ENCODE results near the gene KIF26A. TPM values are rescaled to one million over a fixed set of nuclear protein-coding genes. Genes with fewer than 3 reads are reported as not detected.

KIF26A gene
- total RNA-seq, 1 donor from 2014 or later, result 20.0 TPM

DNA sequence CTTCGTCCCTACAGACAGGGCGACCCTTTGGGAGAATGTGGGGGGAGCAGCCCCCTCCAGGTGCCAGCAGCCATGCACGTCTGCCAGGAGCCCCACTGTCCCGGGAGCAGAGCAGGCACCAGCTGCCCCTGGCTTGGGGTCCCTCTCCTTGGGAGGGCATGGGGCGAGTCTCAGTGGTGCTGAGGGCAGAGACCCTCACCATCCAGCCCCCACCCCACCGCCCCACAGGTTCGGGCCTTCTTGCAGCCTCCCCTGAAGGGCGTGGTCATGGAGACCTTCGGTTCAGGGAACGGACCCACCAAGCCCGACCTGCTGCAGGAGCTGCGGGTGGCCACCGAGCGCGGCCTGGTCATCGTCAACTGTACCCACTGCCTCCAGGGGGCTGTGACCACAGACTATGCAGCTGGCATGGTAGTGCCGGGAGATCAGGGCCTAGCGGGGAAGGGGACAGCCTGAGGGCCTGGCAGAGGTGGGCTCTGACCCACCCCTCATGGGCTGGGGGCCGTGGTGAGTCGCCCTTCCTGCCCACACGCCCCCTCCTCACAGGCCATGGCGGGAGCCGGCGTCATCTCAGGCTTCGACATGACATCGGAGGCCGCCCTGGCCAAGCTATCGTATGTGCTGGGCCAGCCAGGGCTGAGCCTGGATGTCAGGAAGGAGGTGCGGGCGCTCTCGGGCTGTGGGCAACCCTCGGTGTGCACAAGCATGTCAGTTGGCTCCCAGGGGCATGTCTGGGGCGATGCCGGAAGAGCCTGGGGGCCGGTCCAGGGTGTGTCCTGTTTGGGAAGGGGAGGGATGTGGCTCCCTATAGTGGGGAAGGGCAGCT lies 34.1 kb upstream of the KIF26A start:
- peak in 1 of 2 experiments; percentile 13 for DNase-seq (ENCODE audit: low spot score in 2 of 2, unreplicated experiment in 2 of 2)
- Mint-ChIP-seq H3K36me3 (no peaks in the 10 kb centered on the region), H3K4me3 (no peak overlapping the region), H3K4me1 (peaks cover 15% of the 10 kb centered on the region), H3K27me3 (ENCODE audit: low read depth) (peaks cover 2% of the 10 kb centered on the region), H3K9me3 (no peaks in the 10 kb centered on the region), H3K27ac (no peak overlapping the region)
- TF ChIP-seq, protein P1, sequence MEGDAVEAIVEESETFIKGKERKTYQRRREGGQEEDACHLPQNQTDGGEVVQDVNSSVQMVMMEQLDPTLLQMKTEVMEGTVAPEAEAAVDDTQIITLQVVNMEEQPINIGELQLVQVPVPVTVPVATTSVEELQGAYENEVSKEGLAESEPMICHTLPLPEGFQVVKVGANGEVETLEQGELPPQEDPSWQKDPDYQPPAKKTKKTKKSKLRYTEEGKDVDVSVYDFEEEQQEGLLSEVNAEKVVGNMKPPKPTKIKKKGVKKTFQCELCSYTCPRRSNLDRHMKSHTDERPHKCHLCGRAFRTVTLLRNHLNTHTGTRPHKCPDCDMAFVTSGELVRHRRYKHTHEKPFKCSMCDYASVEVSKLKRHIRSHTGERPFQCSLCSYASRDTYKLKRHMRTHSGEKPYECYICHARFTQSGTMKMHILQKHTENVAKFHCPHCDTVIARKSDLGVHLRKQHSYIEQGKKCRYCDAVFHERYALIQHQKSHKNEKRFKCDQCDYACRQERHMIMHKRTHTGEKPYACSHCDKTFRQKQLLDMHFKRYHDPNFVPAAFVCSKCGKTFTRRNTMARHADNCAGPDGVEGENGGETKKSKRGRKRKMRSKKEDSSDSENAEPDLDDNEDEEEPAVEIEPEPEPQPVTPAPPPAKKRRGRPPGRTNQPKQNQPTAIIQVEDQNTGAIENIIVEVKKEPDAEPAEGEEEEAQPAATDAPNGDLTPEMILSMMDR (IDR thresholded peaks at IDR 0.05; ENCODE audit: unreplicated experiment), result no peak

DNA sequence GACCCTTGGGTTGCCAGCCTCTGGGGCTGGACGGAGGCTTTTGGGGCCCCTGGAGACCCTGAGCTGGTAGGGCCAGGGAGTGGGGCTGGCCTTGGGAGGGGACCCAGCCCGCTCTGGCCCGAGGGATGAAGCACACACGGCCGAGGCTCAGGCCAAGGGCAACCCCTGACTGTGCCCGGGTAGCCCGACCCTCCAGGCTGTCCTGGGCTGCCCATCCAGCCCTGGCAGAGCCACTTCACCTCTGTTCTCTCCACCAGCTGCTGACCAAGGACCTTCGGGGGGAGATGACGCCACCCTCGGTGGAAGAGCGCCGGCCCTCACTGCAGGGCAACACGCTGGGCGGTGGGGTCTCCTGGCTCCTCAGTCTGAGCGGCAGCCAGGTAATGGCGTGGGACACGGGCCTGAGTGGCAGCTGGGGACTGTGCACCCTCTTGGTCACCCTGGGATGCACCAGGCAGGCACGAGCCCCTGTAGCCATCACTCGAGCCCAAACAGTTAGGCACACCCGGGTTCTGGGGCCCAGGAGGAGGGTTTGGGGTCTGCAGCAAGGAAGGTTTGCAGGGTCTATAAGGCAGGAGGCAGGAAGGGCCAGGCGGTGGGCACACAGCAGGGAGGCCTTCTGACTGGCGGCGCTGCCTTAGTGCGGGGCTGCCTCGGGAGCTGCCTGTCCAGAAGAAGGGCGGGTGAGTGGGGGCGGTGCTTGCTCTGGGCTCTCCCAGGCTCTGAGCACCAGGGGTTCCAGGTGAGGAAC lies 33.1 kb upstream of the KIF26A start:
- DNase-seq (ENCODE audit: low spot score in 2 of 2, unreplicated experiment in 2 of 2), result peak; percentile 18 to 41
- H3K4me3 Mint-ChIP-seq, result no peak overlapping the region

DNA sequence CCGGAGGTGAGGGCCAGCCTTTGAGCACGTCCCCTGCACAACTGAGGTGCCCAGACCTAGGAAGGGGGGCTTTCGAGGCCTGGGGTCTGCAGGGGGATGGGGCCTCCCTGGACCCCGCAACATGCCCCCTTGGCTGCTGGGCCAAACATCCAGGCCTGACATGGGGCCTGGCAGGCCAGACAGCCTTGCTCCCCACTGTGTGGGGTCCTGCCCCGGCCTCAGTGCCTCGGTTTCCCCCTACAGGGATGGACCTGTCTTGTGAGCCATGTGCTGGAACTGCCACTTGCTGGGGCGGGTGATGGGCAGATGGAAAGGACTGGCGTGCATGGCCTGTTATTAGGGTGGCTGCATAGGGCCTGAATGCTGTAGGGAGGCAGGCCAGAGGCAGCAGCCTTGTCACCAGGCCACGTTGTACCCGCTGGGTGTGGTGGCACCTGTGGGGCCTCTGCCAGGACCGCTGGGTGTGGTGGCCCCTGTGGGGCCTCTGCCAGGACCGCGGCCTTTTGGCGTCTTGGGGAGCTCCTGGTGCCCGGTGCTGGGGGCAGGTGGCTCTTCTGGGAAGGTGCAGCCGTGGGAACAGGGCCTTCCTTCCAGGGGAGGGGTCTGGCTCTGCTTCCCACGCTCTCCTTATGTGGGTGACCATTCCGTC lies 32.4 kb upstream of the KIF26A start:
- DNase-seq (ENCODE audit: low spot score in 2 of 2, unreplicated experiment in 2 of 2), result peak in 1 of 2 experiments; percentile 17
- H3K27ac Mint-ChIP-seq, result no peak overlapping the region
- H3K27me3 Mint-ChIP-seq (ENCODE audit: low read depth), result peaks cover 4% of the 10 kb centered on the region
- H3K9me3 Mint-ChIP-seq, result no peaks in the 10 kb centered on the region
- no peaks in the 10 kb centered on the region for H3K36me3 Mint-ChIP-seq
- no peak overlapping the region for H3K4me3 Mint-ChIP-seq
- TF ChIP-seq, protein P1 (IDR thresholded peaks at IDR 0.05; ENCODE audit: unreplicated experiment), result no peak
- peaks cover 10% of the 10 kb centered on the region for H3K4me1 Mint-ChIP-seq

More for the DNA sequence above, 33.1 kb upstream of the KIF26A start:
- H3K27ac Mint-ChIP-seq, result no peak overlapping the region
- H3K4me1 Mint-ChIP-seq, result peaks cover 13% of the 10 kb centered on the region
- no peaks in the 10 kb centered on the region for H3K36me3 Mint-ChIP-seq
- H3K9me3 Mint-ChIP-seq, result no peaks in the 10 kb centered on the region
- TF ChIP-seq, protein P1 (IDR thresholded peaks at IDR 0.05; ENCODE audit: unreplicated experiment), result no peak
- H3K27me3 Mint-ChIP-seq (ENCODE audit: low read depth), result peaks cover 3% of the 10 kb centered on the region

DNA sequence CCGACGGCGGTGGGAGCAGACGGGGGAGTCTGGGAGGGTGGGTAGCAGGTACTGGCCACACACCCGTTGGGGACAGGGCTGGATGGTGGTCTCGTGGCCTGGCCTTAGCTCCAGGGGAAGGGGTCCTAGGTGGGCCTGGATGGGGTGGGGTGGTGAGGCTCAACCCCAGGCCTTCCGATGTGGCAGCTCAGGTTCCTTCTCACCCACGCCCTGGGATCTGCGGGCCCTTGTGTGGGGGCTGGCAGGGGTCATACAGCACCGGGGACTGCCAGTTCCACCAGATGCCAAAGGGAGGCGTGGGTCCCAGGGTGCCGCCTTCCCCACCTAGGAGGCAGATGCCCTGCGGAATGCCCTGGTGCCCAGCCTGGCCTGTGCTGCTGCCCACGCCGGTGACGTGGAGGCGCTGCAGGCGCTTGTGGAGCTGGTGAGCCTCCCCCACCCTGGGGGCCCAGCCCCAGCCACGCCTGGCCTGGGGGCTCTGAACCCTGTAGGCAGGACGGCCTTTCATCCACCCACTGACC lies 31.9 kb upstream of the KIF26A start:
- Mint-ChIP-seq H3K4me1 (peaks cover 11% of the 10 kb centered on the region), H3K27ac (no peak overlapping the region), H3K36me3 (no peaks in the 10 kb centered on the region), H3K9me3 (no peaks in the 10 kb centered on the region), H3K4me3 (no peak overlapping the region), H3K27me3 (ENCODE audit: low read depth) (peaks cover 4% of the 10 kb centered on the region)
- TF ChIP-seq, protein P1 (IDR thresholded peaks at IDR 0.05; ENCODE audit: unreplicated experiment), result no peak
- peak in 1 of 2 experiments; percentile 36 for DNase-seq (ENCODE audit: low spot score in 2 of 2, unreplicated experiment in 2 of 2)

DNA sequence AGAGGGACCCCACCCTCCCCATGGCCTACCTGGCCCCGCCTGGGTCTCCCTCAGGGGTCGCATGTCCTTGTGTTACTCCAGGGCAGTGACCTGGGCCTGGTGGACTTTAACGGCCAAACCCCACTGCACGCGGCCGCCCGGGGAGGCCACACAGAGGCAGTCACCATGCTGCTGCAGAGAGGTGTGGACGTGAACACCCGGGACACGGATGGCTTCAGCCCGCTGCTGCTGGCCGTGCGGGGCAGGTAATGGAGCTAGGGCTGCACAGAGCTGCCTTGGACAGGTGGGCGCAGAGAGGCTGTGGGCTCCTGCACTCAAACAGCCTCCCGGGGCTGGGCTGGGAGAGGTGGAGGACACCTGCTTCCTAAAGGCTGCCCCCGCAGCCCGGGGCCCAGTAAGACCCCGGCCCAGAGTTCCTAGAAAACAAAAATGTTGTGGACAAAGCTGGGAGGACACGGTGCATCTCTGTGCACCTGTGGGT lies 31.2 kb upstream of the KIF26A start:
- H3K9me3 Mint-ChIP-seq, result no peaks in the 10 kb centered on the region
- H3K4me3 Mint-ChIP-seq, result no peak overlapping the region
- peaks cover 4% of the 10 kb centered on the region for H3K27me3 Mint-ChIP-seq (ENCODE audit: low read depth)
- no peak overlapping the region for H3K27ac Mint-ChIP-seq
- peak; percentile 18 to 36 for DNase-seq (ENCODE audit: low spot score in 2 of 2, unreplicated experiment in 2 of 2)
- TF ChIP-seq, protein P1 (IDR thresholded peaks at IDR 0.05; ENCODE audit: unreplicated experiment), result no peak
- H3K4me1 Mint-ChIP-seq, result peaks cover 11% of the 10 kb centered on the region
- H3K36me3 Mint-ChIP-seq, result no peaks in the 10 kb centered on the region
